Naive thymus-derived CD4-positive, alpha-beta T cell (primary cell): Measurements from ENCODE around the gene STX18. TPM values are rescaled to one million over a fixed set of nuclear protein-coding genes. Genes with fewer than 3 reads are reported as not detected.
A peak's percentile ranks its signal among the peaks of the same experiment; 100 is the strongest.

Experiments
- ATAC-seq: fragments of 150-1000 bp; cut with Tn5 transposase; 2 replicates; pipeline ENCODE4 v1.10.0; 2021; ENCODE audit warnings: mild to moderate bottlenecking, moderate library complexity
- CTCF ChIA-PET: fragments of 350-600 bp; sonication (Branson Sonifier 250); formaldehyde crosslinking; loops from one replicate; lab custom pipeline; 2021; ENCODE audit warnings: antibody characterized with exemption; lab: Charles Lee
- POLR2A ChIA-PET: fragments of 350-600 bp; sonication (Branson Sonifier 250); formaldehyde crosslinking; loops from one replicate; lab custom pipeline; 2021; ENCODE audit warnings: antibody characterized with exemption, inconsistent platforms; lab: Charles Lee
- DNase-seq, 9 donors: peaks; one replicate each; pipeline versions ENCODE4 v3.0.0 to v3.0.0-alpha.2; 2020 to 2022; ENCODE audit warnings: mixed read lengths in 1 of 9
- H3K27ac ChIP-seq: one replicate; pipeline ENCODE4 v1.7.0; 2013; ENCODE audit warnings: mild to moderate bottlenecking, low read depth, low read length, moderate library complexity
- H3K27me3 ChIP-seq, 2 donors: one replicate each; pipeline ENCODE4 v1.7.0; 2013; ENCODE audit warnings: low read length in 2 of 2, mild to moderate bottlenecking in 2 of 2, moderate library complexity in 2 of 2; ENCODE audit not compliant: control insufficient read depth in 2 of 2, insufficient read depth in 2 of 2
- H3K36me3 ChIP-seq, 3 experiments: 1 replicate in 2 of 3; 2 replicates in 1 of 3; pipeline ENCODE4 v1.7.0; 2013; ENCODE audit warnings: low read length in 3 of 3, mild to moderate bottlenecking in 3 of 3, moderate library complexity in 1 of 3; ENCODE audit not compliant: insufficient read depth in 3 of 3, control insufficient read depth in 2 of 3
- H3K4me1 ChIP-seq, 2 donors: one replicate each; pipeline ENCODE4 v1.7.0; 2013; ENCODE audit warnings: low read length in 2 of 2, mild to moderate bottlenecking in 2 of 2, moderate library complexity in 1 of 2; ENCODE audit not compliant: control insufficient read depth in 2 of 2, insufficient read depth in 2 of 2
- H3K4me3 ChIP-seq: 2 replicates; pipeline ENCODE4 v1.7.0; 2013; ENCODE audit warnings: mild to moderate bottlenecking, low read length
- H3K9me3 ChIP-seq, 3 experiments: 1 replicate in 2 of 3; 2 replicates in 1 of 3; pipeline ENCODE4 v1.7.0; 2013; ENCODE audit warnings: low read length in 3 of 3; ENCODE audit not compliant: control insufficient read depth in 2 of 3
- H3K27ac Mint-ChIP-seq, 9 donors: one replicate each; pipeline ENCODE4 v1.8.0; 2020 to 2022; ENCODE audit warnings: mixed read lengths in 9 of 9, mild to moderate bottlenecking in 8 of 9, moderate library complexity in 5 of 9, inconsistent platforms in 2 of 9
- H3K27me3 Mint-ChIP-seq, 5 donors: one replicate each; pipeline ENCODE4 v1.8.0; 2021 to 2022; ENCODE audit warnings: mixed read lengths in 5 of 5, mild to moderate bottlenecking in 1 of 5
- H3K36me3 Mint-ChIP-seq, 5 donors: one replicate each; pipeline ENCODE4 v1.8.0; 2020 to 2022; ENCODE audit warnings: mixed read lengths in 5 of 5, mild to moderate bottlenecking in 3 of 5, inconsistent platforms in 1 of 5
- H3K4me1 Mint-ChIP-seq, 7 donors: one replicate each; pipeline ENCODE4 v1.8.0; 2020 to 2022; ENCODE audit warnings: mixed read lengths in 7 of 7, mild to moderate bottlenecking in 3 of 7, inconsistent platforms in 1 of 7
- H3K4me3 Mint-ChIP-seq, 10 donors: one replicate each; pipeline ENCODE4 v1.8.0; 2020 to 2022; ENCODE audit warnings: mild to moderate bottlenecking in 10 of 10, mixed read lengths in 10 of 10, moderate library complexity in 6 of 10, inconsistent platforms in 2 of 10
- H3K9me3 Mint-ChIP-seq, 11 donors: one replicate each; pipeline ENCODE4 v1.8.0; 2020 to 2022; ENCODE audit warnings: mixed read lengths in 11 of 11, mild to moderate bottlenecking in 4 of 11, inconsistent platforms in 1 of 11, moderate library complexity in 1 of 11
- intact Hi-C, 2 donors: fragments of 100-400 bp; cut with micrococcal nuclease; formaldehyde crosslinking; loops; one replicate each; pipeline ENCODE4 v1.15.1; 2023
- polyA plus RNA-seq, 2 donors: library from polyadenylated mRNA; unstranded; fragments of 300-500 nt; fragmentation: Illumina TruSeq; gene quantifications; one replicate each; pipeline ENCODE4 v1.2.3, GENCODE V29; 2021
- total RNA-seq, 6 experiments: library from RNA in 5 of 6; stranded (reverse) in 5 of 6; gene quantifications; 1 replicate in 5 of 6; 2 replicates in 1 of 6; pipeline ENCODE4 v1.2.3 and lab custom pipeline; 2021 to 2026

Gene STX18
- total and polyA plus RNA-seq, 7 experiments from 2014 or later = 16.3 to 28.0 (median 22.7) TPM

GRCh38 chr4:4443821-4444220 lies 98.0 kb downstream of the STX18 start:
- Mint-ChIP-seq H3K4me3 (no peak overlapping the region), H3K36me3 (peaks cover 0 to 23% (median 6%) of the 10 kb centered on the region in 5 donors), H3K27me3 (no peaks in the 10 kb centered on the region), H3K27ac (no peak overlapping the region), H3K9me3 (no peaks in the 10 kb centered on the region), H3K4me1 (no peaks in the 10 kb centered on the region)
- no peak for DNase-seq
- Histone ChIP-seq H3K27me3 (no peaks in the 10 kb centered on the region), H3K36me3 (no peaks in the 10 kb centered on the region), H3K4me3 (no peak overlapping the region), H3K27ac (no peak overlapping the region), H3K9me3 (no peaks in the 10 kb centered on the region), H3K4me1 (no peaks in the 10 kb centered on the region)
- ChIA-PET CTCF (no interaction called here), POLR2A (no interaction called here)
- intact Hi-C loops = no loop called here
- ATAC-seq = no peak

GRCh38 chr4:4440333-4441061 lies 101.4 kb downstream of the STX18 start:
- Histone ChIP-seq H3K4me3 (no peak overlapping the region), H3K4me1 (no peaks in the 10 kb centered on the region), H3K27me3 (no peaks in the 10 kb centered on the region), H3K27ac (no peak overlapping the region), H3K36me3 (peaks cover 0 to 12% (median 0%) of the 10 kb centered on the region in 3 experiments), H3K9me3 (no peaks in the 10 kb centered on the region)
- Mint-ChIP-seq H3K4me1 (no peaks in the 10 kb centered on the region), H3K36me3 (peaks cover 0 to 43% (median 8%) of the 10 kb centered on the region in 5 donors), H3K27ac (no peak overlapping the region), H3K27me3 (no peaks in the 10 kb centered on the region), H3K9me3 (no peaks in the 10 kb centered on the region), H3K4me3 (no peak overlapping the region)
- ChIA-PET CTCF (no interaction called here), POLR2A (interaction anchor here (0.7 kb wide), 1 partner anchor 700 kb away, joined by 5 read pairs; no protein-coding TSS in a partner anchor)
- intact Hi-C loops = no loop called here
- DNase-seq (no peak), ATAC-seq (no peak)

GRCh38 chr4:4439782-4440181 lies 102.1 kb downstream of the STX18 start:
- Histone ChIP-seq H3K27ac (no peak overlapping the region), H3K4me1 (no peaks in the 10 kb centered on the region), H3K9me3 (no peaks in the 10 kb centered on the region), H3K36me3 (peaks cover 0 to 12% (median 0%) of the 10 kb centered on the region in 3 experiments), H3K4me3 (no peak overlapping the region), H3K27me3 (no peaks in the 10 kb centered on the region)
- DNase-seq (no peak), ATAC-seq (no peak)
- Mint-ChIP-seq H3K36me3 (peaks cover 0 to 43% (median 11%) of the 10 kb centered on the region in 5 donors), H3K4me3 (no peak overlapping the region), H3K9me3 (no peaks in the 10 kb centered on the region), H3K4me1 (no peaks in the 10 kb centered on the region), H3K27ac (no peak overlapping the region), H3K27me3 (no peaks in the 10 kb centered on the region)
- POLR2A ChIA-PET = interaction anchor here (0.7 kb wide), 1 partner anchor 701 kb away, joined by 5 read pairs; no protein-coding TSS in a partner anchor
- intact Hi-C loops = no loop called here
- CTCF ChIA-PET = no interaction called here

GRCh38 chr4:4438891-4439290 lies 103.0 kb downstream of the STX18 start:
- peak; percentile 24 for ATAC-seq
- intact Hi-C loops = no loop called here
- H3K36me3 ChIP-seq = peaks cover 0 to 16% (median 0%) of the 10 kb centered on the region in 3 experiments

GRCh38 chr4:4437798-4438470 lies 103.9 kb downstream of the STX18 start:
- Mint-ChIP-seq H3K36me3 (peaks cover under 1 to 39% (median 8%) of the 10 kb centered on the region in 5 donors), H3K27me3 (no peaks in the 10 kb centered on the region), H3K27ac (no peak overlapping the region), H3K4me3 (no peak overlapping the region), H3K4me1 (no peaks in the 10 kb centered on the region), H3K9me3 (no peaks in the 10 kb centered on the region)
- POLR2A ChIA-PET = no interaction called here
- no peak for DNase-seq
- peaks cover 0 to 21% (median 0%) of the 10 kb centered on the region in 3 experiments for H3K36me3 ChIP-seq
- H3K9me3 ChIP-seq = no peaks in the 10 kb centered on the region
- CTCF ChIA-PET = no interaction called here
- H3K27ac ChIP-seq = no peak overlapping the region
- intact Hi-C loops = no loop called here
- no peaks in the 10 kb centered on the region for H3K4me1 ChIP-seq
- no peaks in the 10 kb centered on the region for H3K27me3 ChIP-seq
- ATAC-seq = no peak
- H3K4me3 ChIP-seq = no peak overlapping the region

More at GRCh38 chr4:4438891-4439290, 103.0 kb downstream of the STX18 start:
- Mint-ChIP-seq H3K36me3 (peaks cover 0 to 41% (median 8%) of the 10 kb centered on the region in 5 donors), H3K4me3 (no peak overlapping the region), H3K27ac (no peak overlapping the region), H3K27me3 (no peaks in the 10 kb centered on the region), H3K4me1 (no peaks in the 10 kb centered on the region), H3K9me3 (no peaks in the 10 kb centered on the region)
- CTCF ChIA-PET = no interaction called here
- POLR2A ChIA-PET = no interaction called here
- no peak for DNase-seq
- no peaks in the 10 kb centered on the region for H3K9me3 ChIP-seq
- no peaks in the 10 kb centered on the region for H3K27me3 ChIP-seq
- H3K27ac ChIP-seq = no peak overlapping the region
- no peak overlapping the region for H3K4me3 ChIP-seq
- H3K4me1 ChIP-seq = no peaks in the 10 kb centered on the region

GRCh38 chr4:4436244-4436823 lies 105.5 kb downstream of the STX18 start:
- no peaks in the 10 kb centered on the region for H3K9me3 Mint-ChIP-seq
- Histone ChIP-seq H3K27me3 (no peaks in the 10 kb centered on the region), H3K36me3 (peaks cover 0 to 21% (median 0%) of the 10 kb centered on the region in 3 experiments), H3K4me1 (no peaks in the 10 kb centered on the region), H3K9me3 (no peaks in the 10 kb centered on the region), H3K4me3 (no peak overlapping the region), H3K27ac (no peak overlapping the region)
- peaks cover 1 to 46% (median 6%) of the 10 kb centered on the region in 5 donors for H3K36me3 Mint-ChIP-seq
- no peaks in the 10 kb centered on the region for H3K27me3 Mint-ChIP-seq
- no peak for ATAC-seq
- H3K27ac Mint-ChIP-seq = no peak overlapping the region
- CTCF ChIA-PET = no interaction called here
- H3K4me3 Mint-ChIP-seq = no peak overlapping the region
- peaks cover 0 to 1% (median 0%) of the 10 kb centered on the region in 7 donors for H3K4me1 Mint-ChIP-seq
- POLR2A ChIA-PET = interaction anchor here (0.6 kb wide), 1 partner anchor 90 kb away, joined by 5 read pairs; no protein-coding TSS in a partner anchor
- no peak for DNase-seq
- intact Hi-C loops = no loop called here
